Smooth muscle cell (in vitro differentiated cells): ENCODE measurements around the gene STAT5B. TPM values are rescaled to one million over a fixed set of nuclear protein-coding genes. Genes with fewer than 3 reads are reported as not detected.

Experiments
- DNase-seq: peaks from one replicate; lab custom pipeline; 2025; ENCODE audit not compliant: unreplicated experiment; lab: John Stamatoyannopoulos, UW
- H2AFZ ChIP-seq: fragments of 200-600 bp; sonication (generic); 2 replicates; pipeline ENCODE4 v1.6.0; 2016; ENCODE audit warnings: antibody characterized with exemption, low read depth, mild to moderate bottlenecking
- H3F3A ChIP-seq: fragments of 200-600 bp; sonication (generic); 2 replicates; pipeline ENCODE4 v1.6.0; 2017; ENCODE audit warnings: antibody characterized with exemption, low read depth
- H3K27ac ChIP-seq: fragments of 200-600 bp; sonication (generic); 2 replicates; pipeline ENCODE4 v1.5.1; 2016; ENCODE audit warnings: low read depth, mild to moderate bottlenecking
- H3K27me3 ChIP-seq: fragments of 200-600 bp; sonication (generic); 2 replicates; pipeline ENCODE4 v1.6.1; 2016; ENCODE audit warnings: low read depth, mild to moderate bottlenecking
- H3K36me3 ChIP-seq: fragments of 200-600 bp; sonication (generic); 2 replicates; pipeline ENCODE4 v1.5.1; 2016; ENCODE audit warnings: low read depth
- H3K4me1 ChIP-seq: fragments of 200-600 bp; sonication (generic); 2 replicates; pipeline ENCODE4 v1.5.1; 2016; ENCODE audit warnings: low read depth
- H3K4me2 ChIP-seq: fragments of 200-600 bp; sonication (generic); 2 replicates; pipeline ENCODE4 v1.6.0; 2016; ENCODE audit warnings: mild to moderate bottlenecking
- H3K4me3 ChIP-seq: fragments of 200-600 bp; sonication (generic); 2 replicates; pipeline ENCODE4 v1.5.1; 2016; ENCODE audit warnings: mild to moderate bottlenecking
- H3K79me2 ChIP-seq: fragments of 200-600 bp; sonication (generic); 2 replicates; pipeline ENCODE4 v1.6.0; 2016; ENCODE audit warnings: low read depth, mild to moderate bottlenecking
- H3K9ac ChIP-seq: fragments of 200-600 bp; sonication (generic); 2 replicates; pipeline ENCODE4 v1.6.0; 2016; ENCODE audit warnings: low read depth
- H3K9me3 ChIP-seq: fragments of 200-600 bp; sonication (generic); replicated peaks from 2 replicates; pipeline ENCODE4 v1.5.1; 2016; ENCODE audit warnings: low read depth
- H4K20me1 ChIP-seq: fragments of 200-600 bp; sonication (generic); 2 replicates; pipeline ENCODE4 v1.6.0; 2016; ENCODE audit warnings: low read depth
- WGBS: methylation state at CpG from one replicate; pipeline ENCODE4 v1.1.7; 2016; ENCODE audit warnings: low lambda C conversion rate; 5-methylcytosine and 5-hydroxymethylcytosine counted together
- polyA plus RNA-seq: library from polyadenylated mRNA; unstranded; fragments of >200 nt; fragmentation: Nextera tagmentation; extraction: Ambion mirVana; gene quantifications from 2 replicates; pipeline ENCODE4 v1.2.1, GENCODE V29; 2016
- total RNA-seq: library from RNA; depleted of rRNA; stranded (reverse); fragments of >200 nt; gene quantifications from 2 replicates; pipeline ENCODE4 v1.2.3, GENCODE V29; 2014
- TF ChIP-seq, protein P1 (sequence below): fragments of 200-600 bp; sonication (generic); IDR thresholded peaks from 2 replicates; pipeline ENCODE4 v1.5.1; 2017; ENCODE audit warnings: borderline replicate concordance, mild to moderate bottlenecking, antibody characterized with exemption; ENCODE audit not compliant: insufficient read depth, poor library complexity, severe bottlenecking

The STAT5B gene
- total and polyA plus RNA-seq, 2 experiments from 2014 or later: 10.7 to 12.4 TPM

DNA sequence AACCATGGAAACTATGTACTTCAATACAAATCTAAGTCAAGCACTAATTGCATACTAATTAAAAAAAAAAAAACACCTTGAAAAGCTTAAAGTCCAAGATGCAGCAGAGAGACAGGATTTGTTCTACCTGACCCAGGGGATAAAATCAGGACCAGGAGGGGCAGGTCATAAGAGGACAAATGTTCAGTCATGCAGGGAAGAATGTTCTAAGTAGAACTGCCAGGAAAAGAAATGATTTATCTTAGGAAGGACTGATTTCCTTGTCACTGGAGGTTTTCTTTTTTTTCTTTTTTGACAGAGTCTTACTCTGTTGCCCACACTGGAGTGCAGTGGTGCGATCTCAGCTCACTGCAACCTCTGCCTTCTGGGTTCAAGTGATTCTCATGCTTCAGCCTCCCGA, 72.8 kb downstream of the STAT5B start:
- H3K9me3 ChIP-seq: no peaks in the 10 kb centered on the region
- no peaks in the 10 kb centered on the region for H3K79me2 ChIP-seq
- no peaks in the 10 kb centered on the region for H3K4me1 ChIP-seq
- WGBS: 94% methylated on average over 2 of the region's 2 CpGs
- H3K27me3 ChIP-seq: no peaks in the 10 kb centered on the region
- no peak for DNase-seq
- H3K36me3 ChIP-seq: no peaks in the 10 kb centered on the region
- H3K27ac ChIP-seq: no peak overlapping the region
- H2AFZ ChIP-seq: no peak overlapping the region
- no peaks in the 10 kb centered on the region for H4K20me1 ChIP-seq
- no peak overlapping the region for H3K9ac ChIP-seq
- no peak overlapping the region for H3K4me3 ChIP-seq
- no peaks in the 10 kb centered on the region for H3F3A ChIP-seq
- TF ChIP-seq, protein P1, sequence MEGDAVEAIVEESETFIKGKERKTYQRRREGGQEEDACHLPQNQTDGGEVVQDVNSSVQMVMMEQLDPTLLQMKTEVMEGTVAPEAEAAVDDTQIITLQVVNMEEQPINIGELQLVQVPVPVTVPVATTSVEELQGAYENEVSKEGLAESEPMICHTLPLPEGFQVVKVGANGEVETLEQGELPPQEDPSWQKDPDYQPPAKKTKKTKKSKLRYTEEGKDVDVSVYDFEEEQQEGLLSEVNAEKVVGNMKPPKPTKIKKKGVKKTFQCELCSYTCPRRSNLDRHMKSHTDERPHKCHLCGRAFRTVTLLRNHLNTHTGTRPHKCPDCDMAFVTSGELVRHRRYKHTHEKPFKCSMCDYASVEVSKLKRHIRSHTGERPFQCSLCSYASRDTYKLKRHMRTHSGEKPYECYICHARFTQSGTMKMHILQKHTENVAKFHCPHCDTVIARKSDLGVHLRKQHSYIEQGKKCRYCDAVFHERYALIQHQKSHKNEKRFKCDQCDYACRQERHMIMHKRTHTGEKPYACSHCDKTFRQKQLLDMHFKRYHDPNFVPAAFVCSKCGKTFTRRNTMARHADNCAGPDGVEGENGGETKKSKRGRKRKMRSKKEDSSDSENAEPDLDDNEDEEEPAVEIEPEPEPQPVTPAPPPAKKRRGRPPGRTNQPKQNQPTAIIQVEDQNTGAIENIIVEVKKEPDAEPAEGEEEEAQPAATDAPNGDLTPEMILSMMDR: no peak
- no peak overlapping the region for H3K4me2 ChIP-seq

DNA sequence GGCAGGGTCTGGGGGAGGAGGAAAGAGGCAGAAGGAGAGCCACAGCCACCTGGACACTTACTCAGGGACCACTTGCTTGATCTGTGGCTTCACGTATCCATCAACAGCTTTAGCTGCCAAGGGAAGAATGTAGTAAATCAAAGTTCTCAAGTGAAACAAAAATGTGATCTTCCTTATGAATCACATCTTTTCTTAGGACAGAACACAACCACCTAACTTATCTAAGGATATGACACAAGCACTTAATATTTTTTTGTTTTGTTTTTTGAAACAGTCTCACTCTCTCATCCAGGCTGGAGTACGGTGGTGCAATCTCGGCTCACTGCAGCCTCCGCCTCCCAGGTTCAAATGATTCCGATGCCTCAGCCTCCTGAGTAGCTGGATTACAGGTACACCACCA, 73.5 kb downstream of the STAT5B start:
- Histone ChIP-seq H3K36me3 (no peaks in the 10 kb centered on the region), H3K4me3 (no peak overlapping the region), H3K9ac (no peak overlapping the region), H3K27ac (no peak overlapping the region), H2AFZ (no peak overlapping the region), H3K4me1 (no peaks in the 10 kb centered on the region), H4K20me1 (no peaks in the 10 kb centered on the region), H3K27me3 (no peaks in the 10 kb centered on the region), H3K79me2 (no peaks in the 10 kb centered on the region), H3F3A (no peaks in the 10 kb centered on the region), H3K9me3 (no peaks in the 10 kb centered on the region), H3K4me2 (no peak overlapping the region)
- TF ChIP-seq, protein P1: no peak
- WGBS: 96% methylated on average over 5 of the region's 5 CpGs
- no peak for DNase-seq

DNA sequence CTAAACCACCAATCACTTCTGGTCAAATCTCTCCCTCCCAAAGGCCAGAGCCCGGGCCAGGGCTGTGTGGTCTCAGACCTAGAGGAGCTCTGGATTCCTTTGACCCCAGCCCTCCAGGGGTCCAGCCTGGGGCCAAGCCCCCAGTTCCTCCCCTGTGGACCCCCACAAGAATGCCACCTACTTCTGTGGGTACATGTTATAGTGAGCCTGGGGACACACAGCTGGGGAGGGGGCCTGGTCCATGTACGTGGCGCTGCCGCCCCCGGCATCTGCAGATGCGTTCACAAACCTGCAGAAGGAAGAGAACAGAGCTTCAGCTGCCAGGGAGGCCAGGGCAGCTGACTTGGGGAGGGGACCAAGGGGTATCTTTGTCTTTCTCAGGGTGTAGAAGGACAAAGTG, 74.0 kb downstream of the STAT5B start:
- no peak overlapping the region for H3K27ac ChIP-seq
- no peaks in the 10 kb centered on the region for H3K4me1 ChIP-seq
- H3K4me2 ChIP-seq: no peak overlapping the region
- 94% methylated on average over 6 of the region's 6 CpGs for WGBS
- H3K9me3 ChIP-seq: no peaks in the 10 kb centered on the region
- DNase-seq: no peak
- TF ChIP-seq, protein P1: no peak
- no peak overlapping the region for H3K4me3 ChIP-seq
- no peaks in the 10 kb centered on the region for H3K27me3 ChIP-seq
- no peak overlapping the region for H3K9ac ChIP-seq
- H3K36me3 ChIP-seq: no peaks in the 10 kb centered on the region
- no peaks in the 10 kb centered on the region for H3F3A ChIP-seq
- H3K79me2 ChIP-seq: no peaks in the 10 kb centered on the region
- no peak overlapping the region for H2AFZ ChIP-seq
- no peaks in the 10 kb centered on the region for H4K20me1 ChIP-seq

DNA sequence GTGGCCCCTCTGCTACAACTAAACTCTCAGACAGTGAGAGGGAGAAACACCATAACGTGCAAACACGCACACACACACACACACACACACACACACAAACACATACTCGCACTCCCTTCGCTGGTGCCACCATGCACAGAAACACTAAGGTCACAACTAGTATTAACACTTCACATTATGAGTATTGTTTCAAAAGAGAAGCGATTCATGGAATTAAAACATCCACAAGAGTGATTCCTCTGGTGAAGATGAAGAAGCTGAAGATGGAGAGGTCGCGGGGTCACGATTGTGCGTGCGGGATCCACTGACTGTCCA, 74.8 kb downstream of the STAT5B start:
- Histone ChIP-seq H3K27me3 (no peaks in the 10 kb centered on the region), H3K9me3 (no peaks in the 10 kb centered on the region), H3K27ac (no peak overlapping the region), H3K9ac (no peak overlapping the region), H2AFZ (no peak overlapping the region), H3K79me2 (no peaks in the 10 kb centered on the region), H3K4me1 (no peaks in the 10 kb centered on the region), H3K4me3 (no peak overlapping the region), H3K36me3 (no peaks in the 10 kb centered on the region), H3F3A (no peaks in the 10 kb centered on the region), H4K20me1 (no peaks in the 10 kb centered on the region), H3K4me2 (no peak overlapping the region)
- TF ChIP-seq, protein P1: no peak
- no peak for DNase-seq
- WGBS: 97% methylated on average over 10 of the region's 10 CpGs
